ENCODE results near the gene PPP1R8. TPM values are rescaled to one million over a fixed set of nuclear protein-coding genes. Genes with fewer than 3 reads are reported as not detected.
A peak's percentile ranks its signal among the peaks of the same experiment; 100 is the strongest.

The PPP1R8 gene
- total RNA-seq, 1 experiment from 2014 or later: 57.4 TPM

DNA sequence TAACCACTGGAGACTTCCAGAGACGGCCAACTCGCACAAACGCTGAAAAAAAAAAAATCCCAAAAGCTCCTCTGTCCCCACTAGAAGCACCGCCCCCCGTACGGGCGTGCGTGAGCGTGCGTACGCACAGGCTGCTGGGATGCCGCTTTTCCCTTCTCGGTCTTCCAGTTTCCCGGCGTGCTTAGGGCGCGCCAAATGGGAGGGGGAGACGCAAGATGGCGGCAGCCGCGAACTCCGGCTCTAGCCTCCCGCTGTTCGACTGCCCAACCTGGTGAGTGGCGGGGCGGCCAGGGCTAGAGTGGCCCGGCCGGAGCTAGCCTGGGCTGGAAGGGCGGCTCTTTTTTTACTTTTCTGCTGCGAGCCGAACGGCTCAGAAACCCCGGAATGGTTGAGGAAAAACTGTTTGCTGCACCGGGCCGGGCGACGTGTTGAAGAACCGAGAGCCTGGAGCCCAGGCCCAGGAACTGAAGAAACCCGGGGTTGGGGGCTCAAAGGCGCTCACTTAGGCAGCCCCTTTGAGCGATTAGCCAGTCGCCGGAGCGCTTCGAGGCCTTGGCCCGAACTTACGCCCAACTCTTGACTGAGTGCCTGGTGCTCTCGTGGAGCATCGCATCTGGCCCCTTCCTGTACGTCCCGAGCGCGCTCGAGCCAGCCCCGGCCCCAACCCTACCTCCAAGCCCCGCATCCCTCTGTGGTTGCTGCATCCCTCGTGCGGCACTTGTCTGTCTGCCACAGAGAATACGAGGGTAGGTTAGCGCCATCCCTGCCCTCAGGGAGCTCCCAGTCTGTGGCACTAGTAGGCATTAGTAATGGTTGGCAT is at the start of gene PPP1R8 (continued):
- TF ChIP-seq YY1 (IDR thresholded peaks at IDR 0.05; ENCODE audit: extremely low read depth, insufficient replicate concordance, low read depth, low read length) (peak; percentile 97), EZH2 (IDR thresholded peaks at IDR 0.05) (no peak), CEBPB (IDR thresholded peaks at IDR 0.05; ENCODE audit: low read depth) (no peak), ZNF274 (IDR thresholded peaks at IDR 0.05; ENCODE audit: low read depth, low read length) (no peak), SIN3A (IDR thresholded peaks at IDR 0.05; ENCODE audit: low read depth) (peak; percentile 61; the same call in 1 of the 2 replicates)
- TF ChIP-seq, protein P1, sequence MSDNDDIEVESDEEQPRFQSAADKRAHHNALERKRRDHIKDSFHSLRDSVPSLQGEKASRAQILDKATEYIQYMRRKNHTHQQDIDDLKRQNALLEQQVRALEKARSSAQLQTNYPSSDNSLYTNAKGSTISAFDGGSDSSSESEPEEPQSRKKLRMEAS (IDR thresholded peaks at IDR 0.05): peak; percentile 17; the same call in 1 of the 2 replicates

DNA sequence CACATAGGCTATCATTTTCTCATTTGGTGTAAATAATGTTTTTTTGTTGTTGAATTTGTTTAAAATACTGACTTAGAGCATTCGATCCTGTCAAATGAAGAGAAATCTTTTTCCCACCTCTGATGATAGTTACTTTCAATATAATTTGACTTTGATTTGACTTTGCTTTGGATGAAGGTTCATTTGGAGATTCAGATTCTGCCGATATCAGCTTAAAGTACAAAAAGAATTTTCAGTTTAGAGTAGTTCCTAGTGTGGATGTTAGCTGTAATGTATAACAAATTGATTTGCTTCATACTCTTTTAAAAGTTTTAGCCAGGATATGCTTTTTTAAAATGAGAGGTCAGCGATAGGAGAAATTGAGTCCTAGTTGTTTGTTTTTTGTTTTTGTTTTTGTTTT is 47.6 kb upstream of the PPP1R8 start:
- ChIA-PET RAD21 (ENCODE audit: low non-redundant PET in 1 of 2, low total read pairs in 2 of 2, uncharacterized antibody in 2 of 2, unreplicated experiment in 2 of 2) (no interaction called here), CTCF (no interaction called here), POLR2A (interaction anchor here (2.9 kb wide), 1 partner anchor 10 kb away, joined by 17 read pairs; the partner anchor contains the start of gene STX12)
- Histone ChIP-seq H3K36me3 (ENCODE audit: control insufficient read depth in 1 of 2, insufficient read depth in 2 of 2, low read length in 2 of 2) (no peaks in the 10 kb centered on the region), H3K27ac (ENCODE audit: low read depth, low read length) (no peak overlapping the region), H4K20me1 (ENCODE audit: insufficient read depth) (no peaks in the 10 kb centered on the region), H3K27me3 (ENCODE audit: insufficient read depth, low read length) (no peaks in the 10 kb centered on the region), H3K9me2 (ENCODE audit: insufficient read depth) (no peaks in the 10 kb centered on the region), H3K9ac (ENCODE audit: low read length) (no peak overlapping the region), H2AFZ (ENCODE audit: low read depth, low read length, poor library complexity, severe bottlenecking) (no peak overlapping the region), H3K9me3 (ENCODE audit: control insufficient read depth in 1 of 2, insufficient read depth in 1 of 2, low read depth in 1 of 2, low read length in 2 of 2) (no peaks in the 10 kb centered on the region), H3K4me3 (replicated peaks in 1 of 2; ENCODE audit: low read depth in 1 of 2, low read length in 2 of 2) (no peak overlapping the region), H3K4me1 (ENCODE audit: control insufficient read depth in 1 of 2, insufficient read depth in 2 of 2, low read length in 2 of 2) (peaks cover 8 to 33% of the 10 kb centered on the region in 2 experiments), H3K4me2 (ENCODE audit: low read length) (no peak overlapping the region), H3K79me2 (ENCODE audit: insufficient read depth, low read length) (peaks cover 15% of the 10 kb centered on the region; the same call in 1 of the 2 replicates)
- DNase-seq (ENCODE audit: low read depth, low spot score): no peak
- TF ChIP-seq ELF1 (IDR thresholded peaks at IDR 0.05; ENCODE audit: borderline replicate concordance, low read depth) (no peak), ZBTB33 (IDR thresholded peaks at IDR 0.05; ENCODE audit: extremely low read depth, insufficient replicate concordance, low read length) (no peak), ZNF274 (IDR thresholded peaks at IDR 0.05; ENCODE audit: low read depth, low read length) (no peak), REST (IDR thresholded peaks at IDR 0.05; ENCODE audit: low read depth) (no peak), SP1 (IDR thresholded peaks at IDR 0.05; ENCODE audit: low read depth) (no peak), ZFX (IDR thresholded peaks at IDR 0.05) (no peak), CEBPB (IDR thresholded peaks at IDR 0.05; ENCODE audit: low read depth) (no peak), POLR2A (IDR thresholded peaks at IDR 0.05; ENCODE audit: borderline replicate concordance, extremely low read depth, insufficient read depth, insufficient read length) (no peak), SIN3A (IDR thresholded peaks at IDR 0.05; ENCODE audit: low read depth) (no peak)
- TF ChIP-seq, protein P2, sequence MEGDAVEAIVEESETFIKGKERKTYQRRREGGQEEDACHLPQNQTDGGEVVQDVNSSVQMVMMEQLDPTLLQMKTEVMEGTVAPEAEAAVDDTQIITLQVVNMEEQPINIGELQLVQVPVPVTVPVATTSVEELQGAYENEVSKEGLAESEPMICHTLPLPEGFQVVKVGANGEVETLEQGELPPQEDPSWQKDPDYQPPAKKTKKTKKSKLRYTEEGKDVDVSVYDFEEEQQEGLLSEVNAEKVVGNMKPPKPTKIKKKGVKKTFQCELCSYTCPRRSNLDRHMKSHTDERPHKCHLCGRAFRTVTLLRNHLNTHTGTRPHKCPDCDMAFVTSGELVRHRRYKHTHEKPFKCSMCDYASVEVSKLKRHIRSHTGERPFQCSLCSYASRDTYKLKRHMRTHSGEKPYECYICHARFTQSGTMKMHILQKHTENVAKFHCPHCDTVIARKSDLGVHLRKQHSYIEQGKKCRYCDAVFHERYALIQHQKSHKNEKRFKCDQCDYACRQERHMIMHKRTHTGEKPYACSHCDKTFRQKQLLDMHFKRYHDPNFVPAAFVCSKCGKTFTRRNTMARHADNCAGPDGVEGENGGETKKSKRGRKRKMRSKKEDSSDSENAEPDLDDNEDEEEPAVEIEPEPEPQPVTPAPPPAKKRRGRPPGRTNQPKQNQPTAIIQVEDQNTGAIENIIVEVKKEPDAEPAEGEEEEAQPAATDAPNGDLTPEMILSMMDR (IDR thresholded peaks at IDR 0.05 in 2 of 3, conservative IDR thresholded peaks at IDR 0.05 in 1 of 3; ENCODE audit: borderline replicate concordance in 1 of 3, insufficient read depth in 1 of 3, low read depth in 2 of 3, low read length in 2 of 3): no peak
- TF ChIP-seq, protein P3, sequence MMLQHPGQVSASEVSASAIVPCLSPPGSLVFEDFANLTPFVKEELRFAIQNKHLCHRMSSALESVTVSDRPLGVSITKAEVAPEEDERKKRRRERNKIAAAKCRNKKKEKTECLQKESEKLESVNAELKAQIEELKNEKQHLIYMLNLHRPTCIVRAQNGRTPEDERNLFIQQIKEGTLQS (IDR thresholded peaks at IDR 0.05): no peak
- intact Hi-C loops (cut with micrococcal nuclease): no loop called here
- BruUV-seq (replicated peaks): no TSS peak
- no peak for ATAC-seq
